Naive thymus-derived CD4-positive, alpha-beta T cell (primary cell): ENCODE measurements around the gene INSM2. TPM values are rescaled to one million over a fixed set of nuclear protein-coding genes. Genes with fewer than 3 reads are reported as not detected.

Source experiments
- ATAC-seq: fragments of 150-1000 bp; cut with Tn5 transposase; 2 replicates; pipeline ENCODE4 v1.10.0; 2021; ENCODE audit warnings: mild to moderate bottlenecking, moderate library complexity
- CTCF ChIA-PET: fragments of 350-600 bp; sonication (Branson Sonifier 250); formaldehyde crosslinking; loops from one replicate; lab custom pipeline; 2021; ENCODE audit warnings: antibody characterized with exemption; lab: Charles Lee
- POLR2A ChIA-PET: fragments of 350-600 bp; sonication (Branson Sonifier 250); formaldehyde crosslinking; loops from one replicate; lab custom pipeline; 2021; ENCODE audit warnings: antibody characterized with exemption, inconsistent platforms; lab: Charles Lee
- DNase-seq, 9 donors: peaks; one replicate each; pipeline versions ENCODE4 v3.0.0 to v3.0.0-alpha.2; 2020 to 2022; ENCODE audit warnings: mixed read lengths in 1 of 9
- H3K27ac ChIP-seq: one replicate; pipeline ENCODE4 v1.7.0; 2013; ENCODE audit warnings: mild to moderate bottlenecking, low read depth, low read length, moderate library complexity
- H3K27me3 ChIP-seq, 2 donors: one replicate each; pipeline ENCODE4 v1.7.0; 2013; ENCODE audit warnings: low read length in 2 of 2, mild to moderate bottlenecking in 2 of 2, moderate library complexity in 2 of 2; ENCODE audit not compliant: control insufficient read depth in 2 of 2, insufficient read depth in 2 of 2
- H3K36me3 ChIP-seq, 3 experiments: 1 replicate in 2 of 3; 2 replicates in 1 of 3; pipeline ENCODE4 v1.7.0; 2013; ENCODE audit warnings: low read length in 3 of 3, mild to moderate bottlenecking in 3 of 3, moderate library complexity in 1 of 3; ENCODE audit not compliant: insufficient read depth in 3 of 3, control insufficient read depth in 2 of 3
- H3K4me1 ChIP-seq, 2 donors: one replicate each; pipeline ENCODE4 v1.7.0; 2013; ENCODE audit warnings: low read length in 2 of 2, mild to moderate bottlenecking in 2 of 2, moderate library complexity in 1 of 2; ENCODE audit not compliant: control insufficient read depth in 2 of 2, insufficient read depth in 2 of 2
- H3K4me3 ChIP-seq: 2 replicates; pipeline ENCODE4 v1.7.0; 2013; ENCODE audit warnings: mild to moderate bottlenecking, low read length
- H3K9me3 ChIP-seq, 3 experiments: 1 replicate in 2 of 3; 2 replicates in 1 of 3; pipeline ENCODE4 v1.7.0; 2013; ENCODE audit warnings: low read length in 3 of 3; ENCODE audit not compliant: control insufficient read depth in 2 of 3
- H3K27ac Mint-ChIP-seq, 9 donors: one replicate each; pipeline ENCODE4 v1.8.0; 2020 to 2022; ENCODE audit warnings: mixed read lengths in 9 of 9, mild to moderate bottlenecking in 8 of 9, moderate library complexity in 5 of 9, inconsistent platforms in 2 of 9
- H3K27me3 Mint-ChIP-seq, 5 donors: one replicate each; pipeline ENCODE4 v1.8.0; 2021 to 2022; ENCODE audit warnings: mixed read lengths in 5 of 5, mild to moderate bottlenecking in 1 of 5
- H3K36me3 Mint-ChIP-seq, 5 donors: one replicate each; pipeline ENCODE4 v1.8.0; 2020 to 2022; ENCODE audit warnings: mixed read lengths in 5 of 5, mild to moderate bottlenecking in 3 of 5, inconsistent platforms in 1 of 5
- H3K4me1 Mint-ChIP-seq, 7 donors: one replicate each; pipeline ENCODE4 v1.8.0; 2020 to 2022; ENCODE audit warnings: mixed read lengths in 7 of 7, mild to moderate bottlenecking in 3 of 7, inconsistent platforms in 1 of 7
- H3K4me3 Mint-ChIP-seq, 10 donors: one replicate each; pipeline ENCODE4 v1.8.0; 2020 to 2022; ENCODE audit warnings: mild to moderate bottlenecking in 10 of 10, mixed read lengths in 10 of 10, moderate library complexity in 6 of 10, inconsistent platforms in 2 of 10
- H3K9me3 Mint-ChIP-seq, 11 donors: one replicate each; pipeline ENCODE4 v1.8.0; 2020 to 2022; ENCODE audit warnings: mixed read lengths in 11 of 11, mild to moderate bottlenecking in 4 of 11, inconsistent platforms in 1 of 11, moderate library complexity in 1 of 11
- intact Hi-C, 2 donors: fragments of 100-400 bp; cut with micrococcal nuclease; formaldehyde crosslinking; loops; one replicate each; pipeline ENCODE4 v1.15.1; 2023
- polyA plus RNA-seq, 2 donors: library from polyadenylated mRNA; unstranded; fragments of 300-500 nt; fragmentation: Illumina TruSeq; gene quantifications; one replicate each; pipeline ENCODE4 v1.2.3, GENCODE V29; 2021
- total RNA-seq, 6 experiments: library from RNA in 5 of 6; stranded (reverse) in 5 of 6; gene quantifications; 1 replicate in 5 of 6; 2 replicates in 1 of 6; pipeline ENCODE4 v1.2.3 and lab custom pipeline; 2021 to 2026

Gene INSM2
- total and polyA plus RNA-seq, 7 experiments from 2014 or later = not detected

DNA sequence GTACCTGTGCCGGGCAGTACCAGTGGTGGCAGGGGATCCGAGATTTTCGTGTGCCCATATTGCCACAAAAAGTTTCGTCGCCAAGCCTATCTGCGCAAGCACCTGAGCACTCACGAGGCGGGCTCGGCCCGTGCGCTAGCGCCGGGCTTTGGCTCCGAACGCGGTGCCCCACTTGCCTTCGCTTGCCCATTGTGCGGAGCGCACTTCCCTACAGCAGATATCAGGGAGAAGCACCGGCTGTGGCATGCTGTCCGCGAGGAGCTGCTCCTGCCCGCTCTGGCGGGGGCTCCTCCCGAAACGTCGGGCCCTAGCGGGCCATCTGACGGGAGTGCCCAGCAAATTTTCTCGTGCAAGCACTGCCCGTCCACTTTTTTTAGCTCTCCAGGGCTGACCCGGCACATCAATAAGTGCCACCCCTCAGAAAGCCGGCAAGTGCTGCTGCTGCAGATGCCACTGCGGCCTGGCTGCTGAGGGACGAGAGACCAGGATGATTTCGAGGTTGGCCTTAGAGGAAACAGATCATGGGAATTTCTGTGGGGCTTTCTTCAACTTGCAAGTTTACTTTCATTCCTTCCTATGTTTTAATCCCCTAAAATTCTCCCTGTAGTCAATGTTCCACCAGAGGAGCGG is 1.6 kb downstream of the INSM2 start:
- Histone ChIP-seq H3K9me3 (no peaks in the 10 kb centered on the region), H3K27me3 (peaks cover 3 to 11% of the 10 kb centered on the region in 2 donors), H3K36me3 (peaks cover 0 to 4% (median 0%) of the 10 kb centered on the region in 3 experiments), H3K4me3 (no peak overlapping the region), H3K27ac (no peak overlapping the region), H3K4me1 (peaks cover 0 to 7% of the 10 kb centered on the region in 2 donors)
- intact Hi-C loops = loop anchor here in 1 of 2 donors (2.0 to 10.0 kb wide), 3 partner anchors 291 to 779 kb away; partner anchors contain the start of genes BRMS1L, PPP2R3C and PRORP
- Mint-ChIP-seq H3K27me3 (peaks cover 34 to 61% (median 39%) of the 10 kb centered on the region in 5 donors), H3K36me3 (peaks cover 4 to 31% (median 14%) of the 10 kb centered on the region in 5 donors), H3K4me1 (peaks cover 0 to 23% (median 15%) of the 10 kb centered on the region in 7 donors), H3K9me3 (peaks cover 0 to 10% (median 0%) of the 10 kb centered on the region in 11 donors), H3K27ac (no peak overlapping the region), H3K4me3 (peak overlapping the region in 8 of 10 donors; percentile 25 to 86 (median 74))
- ATAC-seq (no peak), DNase-seq (peak in 1 of 9 donors; percentile 13)
- POLR2A ChIA-PET = no interaction called here
- CTCF ChIA-PET = no interaction called here

DNA sequence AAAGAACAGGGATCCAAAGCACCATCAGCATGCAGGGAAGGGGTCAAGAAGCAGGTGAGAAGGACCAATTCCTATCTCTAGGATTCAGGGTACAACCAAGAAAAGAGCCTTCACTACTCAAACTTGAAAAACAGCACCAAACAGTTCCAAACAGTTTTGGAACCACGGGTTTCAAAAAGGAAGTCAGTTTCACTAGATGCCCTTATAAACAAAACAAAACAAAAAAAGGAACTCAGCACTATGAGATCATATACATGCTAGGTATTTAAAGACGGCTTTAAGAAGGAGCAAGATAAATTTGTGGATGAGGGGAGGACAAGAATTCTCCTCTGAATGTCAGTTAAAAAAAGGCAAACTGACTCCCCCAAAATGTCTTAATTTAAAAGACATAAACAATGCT is 6.0 kb downstream of the INSM2 start:
- peaks cover 0 to 16% (median 9%) of the 10 kb centered on the region in 7 donors for H3K4me1 Mint-ChIP-seq
- intact Hi-C loops = loop anchor here in 1 of 2 donors (10.0 kb wide), 2 partner anchors 415 to 775 kb away; partner anchors contain the start of genes PPP2R3C and PRORP
- Histone ChIP-seq H3K4me3 (no peak overlapping the region), H3K36me3 (peaks cover 0 to 4% (median 0%) of the 10 kb centered on the region in 3 experiments), H3K27ac (no peak overlapping the region), H3K9me3 (no peaks in the 10 kb centered on the region), H3K27me3 (peaks cover 1 to 2% of the 10 kb centered on the region in 2 donors), H3K4me1 (peaks cover 0 to 3% of the 10 kb centered on the region in 2 donors)
- H3K9me3 Mint-ChIP-seq = no peaks in the 10 kb centered on the region
- no peak overlapping the region for H3K27ac Mint-ChIP-seq
- no peak overlapping the region for H3K4me3 Mint-ChIP-seq
- CTCF ChIA-PET = no interaction called here
- peaks cover 4 to 47% (median 25%) of the 10 kb centered on the region in 5 donors for H3K36me3 Mint-ChIP-seq
- H3K27me3 Mint-ChIP-seq = peaks cover 13 to 29% (median 17%) of the 10 kb centered on the region in 5 donors
- POLR2A ChIA-PET = no interaction called here
- DNase-seq (no peak), ATAC-seq (no peak)

GRCh38 chr14:35543006-35543405 is 9.0 kb downstream of the INSM2 start:
- Mint-ChIP-seq H3K27me3 (peaks cover 0 to 5% (median 0%) of the 10 kb centered on the region in 5 donors), H3K9me3 (no peaks in the 10 kb centered on the region), H3K4me3 (no peak overlapping the region), H3K27ac (no peak overlapping the region), H3K36me3 (peaks cover 3 to 39% (median 25%) of the 10 kb centered on the region in 5 donors), H3K4me1 (peaks cover 0 to 7% (median 0%) of the 10 kb centered on the region in 7 donors)
- CTCF ChIA-PET = no interaction called here
- ATAC-seq (no peak), DNase-seq (no peak)
- H3K9me3 ChIP-seq = no peaks in the 10 kb centered on the region
- H3K27me3 ChIP-seq = no peaks in the 10 kb centered on the region
- no peaks in the 10 kb centered on the region for H3K4me1 ChIP-seq
- H3K4me3 ChIP-seq = no peak overlapping the region
- peaks cover 0 to 4% (median 0%) of the 10 kb centered on the region in 3 experiments for H3K36me3 ChIP-seq
- H3K27ac ChIP-seq = no peak overlapping the region
- intact Hi-C loops = no loop called here
- POLR2A ChIA-PET = interaction anchor here (0.6 kb wide), 1 partner anchor 39 kb away, joined by 3 read pairs; no protein-coding TSS in a partner anchor

- intact Hi-C loops = no loop called here
- Histone ChIP-seq H3K27ac (no peak overlapping the region), H3K27me3 (no peaks in the 10 kb centered on the region), H3K36me3 (no peaks in the 10 kb centered on the region), H3K4me3 (no peak overlapping the region), H3K9me3 (no peaks in the 10 kb centered on the region), H3K4me1 (no peaks in the 10 kb centered on the region)
- Mint-ChIP-seq H3K9me3 (no peaks in the 10 kb centered on the region), H3K4me1 (no peaks in the 10 kb centered on the region), H3K27ac (no peak overlapping the region), H3K36me3 (peaks cover 2 to 25% (median 8%) of the 10 kb centered on the region in 5 donors), H3K27me3 (no peaks in the 10 kb centered on the region), H3K4me3 (no peak overlapping the region)
- POLR2A ChIA-PET = no interaction called here
- DNase-seq = no peak
- CTCF ChIA-PET = no interaction called here
- ATAC-seq = no peak
Observed at GRCh38 chr14:35549551-35549950, 15.6 kb downstream of the INSM2 start.

DNA sequence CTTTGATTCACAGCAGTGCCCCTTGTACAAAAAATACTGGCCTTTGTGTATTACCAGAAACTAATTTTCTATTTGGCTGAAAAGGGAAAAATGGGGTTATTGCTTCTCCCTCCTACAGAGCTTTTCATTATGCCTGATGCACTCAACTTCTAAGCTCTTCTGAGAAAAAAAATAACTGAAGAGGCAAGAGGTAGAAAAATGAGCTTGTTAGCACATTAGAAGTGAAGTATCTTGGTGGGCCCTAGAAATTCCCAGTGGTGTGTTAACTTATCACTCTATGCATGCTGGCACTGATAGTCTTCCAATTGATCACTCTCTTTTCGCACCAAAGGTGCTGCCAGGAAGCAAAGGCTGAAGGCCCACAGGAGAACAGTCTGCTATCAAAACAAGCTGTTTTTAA is 17.1 kb downstream of the INSM2 start:
- no peaks in the 10 kb centered on the region for H3K4me1 Mint-ChIP-seq
- H3K27me3 Mint-ChIP-seq = no peaks in the 10 kb centered on the region
- H3K4me1 ChIP-seq = no peaks in the 10 kb centered on the region
- ChIA-PET POLR2A (no interaction called here), CTCF (no interaction called here)
- H3K4me3 ChIP-seq = no peak overlapping the region
- H3K4me3 Mint-ChIP-seq = no peak overlapping the region
- peaks cover 2 to 27% (median 11%) of the 10 kb centered on the region in 5 donors for H3K36me3 Mint-ChIP-seq
- intact Hi-C loops = no loop called here
- H3K9me3 Mint-ChIP-seq = no peaks in the 10 kb centered on the region
- H3K36me3 ChIP-seq = no peaks in the 10 kb centered on the region
- DNase-seq (no peak), ATAC-seq (no peak)
- H3K27ac Mint-ChIP-seq = no peak overlapping the region
- H3K27me3 ChIP-seq = no peaks in the 10 kb centered on the region
- no peak overlapping the region for H3K27ac ChIP-seq
- no peaks in the 10 kb centered on the region for H3K9me3 ChIP-seq

GRCh38 chr14:35553808-35554207 is 19.8 kb downstream of the INSM2 start:
- H3K36me3 ChIP-seq = no peaks in the 10 kb centered on the region
- ChIA-PET CTCF (no interaction called here), POLR2A (no interaction called here)
- H3K27ac ChIP-seq = no peak overlapping the region
- intact Hi-C loops = no loop called here
- no peaks in the 10 kb centered on the region for H3K4me1 Mint-ChIP-seq
- DNase-seq = no peak
- H3K36me3 Mint-ChIP-seq = peaks cover 0 to 19% (median 4%) of the 10 kb centered on the region in 5 donors
- ATAC-seq = no peak
- no peaks in the 10 kb centered on the region for H3K27me3 Mint-ChIP-seq
- no peak overlapping the region for H3K4me3 Mint-ChIP-seq
- no peaks in the 10 kb centered on the region for H3K27me3 ChIP-seq
- no peaks in the 10 kb centered on the region for H3K9me3 Mint-ChIP-seq
- H3K27ac Mint-ChIP-seq = no peak overlapping the region
- no peaks in the 10 kb centered on the region for H3K4me1 ChIP-seq
- H3K9me3 ChIP-seq = no peaks in the 10 kb centered on the region
- no peak overlapping the region for H3K4me3 ChIP-seq

DNA sequence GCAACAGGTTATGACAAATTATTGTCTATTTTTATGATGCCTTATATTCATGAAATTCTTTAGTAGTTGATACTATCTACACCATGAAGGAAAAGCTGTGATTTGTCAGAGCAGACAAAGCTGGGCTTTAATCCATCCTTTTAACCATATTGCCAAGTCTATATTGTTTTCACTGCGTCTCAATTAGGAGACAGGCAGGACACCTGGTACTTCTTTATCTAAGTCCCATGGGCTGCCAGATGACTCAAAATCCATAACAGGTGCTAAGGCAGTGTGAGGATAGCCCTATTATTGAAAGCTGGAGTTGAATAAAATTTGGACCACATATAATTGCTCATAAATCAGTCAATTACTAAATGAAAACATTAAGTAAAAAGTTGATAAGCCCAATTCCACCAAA is 22.6 kb downstream of the INSM2 start:
- H3K27ac ChIP-seq = no peak overlapping the region
- ChIA-PET POLR2A (no interaction called here), CTCF (no interaction called here)
- Mint-ChIP-seq H3K4me3 (no peak overlapping the region), H3K27ac (no peak overlapping the region), H3K27me3 (no peaks in the 10 kb centered on the region), H3K4me1 (no peaks in the 10 kb centered on the region), H3K36me3 (peaks cover 0 to 31% (median 4%) of the 10 kb centered on the region in 5 donors), H3K9me3 (no peaks in the 10 kb centered on the region)
- intact Hi-C loops = no loop called here
- no peaks in the 10 kb centered on the region for H3K9me3 ChIP-seq
- H3K4me3 ChIP-seq = no peak overlapping the region
- ATAC-seq (no peak), DNase-seq (no peak)
- no peaks in the 10 kb centered on the region for H3K27me3 ChIP-seq
- H3K4me1 ChIP-seq = no peaks in the 10 kb centered on the region
- H3K36me3 ChIP-seq = no peaks in the 10 kb centered on the region
